HL-60/S4 (cell line): Measurements from ENCODE around the gene COPS7B.
"Not testable (repeated sequence)": the region's sequence is repeated elsewhere in the genome, so short reads cannot be mapped to it uniquely, and the experiment has no call there.

ENCODE experiments used
- in situ Hi-C: fragments of 300-500 bp; cut with MboI; formaldehyde crosslinking; loops from 2 replicates; pipeline ENCODE4 v1.14.3; 2022; ENCODE audit warnings: low sequenced_read_pairs

The COPS7B gene

DNA sequence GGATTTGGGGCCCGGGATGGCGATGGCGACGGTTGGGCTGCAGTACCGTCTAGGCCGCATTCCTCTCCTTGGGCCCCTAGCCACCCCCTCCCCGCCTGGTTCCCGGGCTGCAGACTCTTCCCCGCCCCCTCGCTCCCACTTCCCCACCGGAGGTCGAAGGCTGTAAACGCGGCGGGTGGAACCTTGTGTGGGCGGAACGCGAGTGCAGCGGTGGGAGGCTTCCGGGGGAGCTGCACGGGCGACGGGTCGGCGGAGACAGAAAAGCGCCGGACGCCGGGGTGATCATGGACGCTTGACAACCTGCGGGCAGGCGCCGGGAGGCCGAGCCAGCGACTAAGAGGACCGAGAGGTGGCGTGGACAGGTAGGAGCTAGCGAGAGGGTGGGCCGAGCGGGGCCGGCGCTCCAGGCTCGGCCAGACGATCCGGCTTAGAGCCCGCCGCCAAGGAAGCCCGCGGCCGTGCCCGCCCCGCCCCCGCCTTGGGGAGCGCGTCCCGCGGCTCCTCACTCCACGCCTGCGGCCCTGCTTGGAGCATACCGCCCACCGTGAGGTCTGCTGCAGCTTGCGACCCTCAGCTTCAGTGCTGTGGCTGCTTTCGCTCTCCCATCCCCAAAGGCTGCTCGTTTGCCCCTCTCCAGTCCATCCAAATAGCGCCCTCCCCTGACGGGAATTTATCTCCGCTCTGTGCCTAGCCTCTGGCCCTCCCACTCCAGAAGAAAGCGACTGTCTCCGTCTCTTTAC lies at the start of gene COPS7B:
COPS7B (plus strand) TSS at position 269 of the 740 bp plus-strand sequence. CDS start 2,126 bp downstream, outside the sequence.
- in situ Hi-C loops: loop anchor here (10.0 kb wide), 1 partner anchor 172 kb away; no protein-coding TSS in a partner anchor

DNA sequence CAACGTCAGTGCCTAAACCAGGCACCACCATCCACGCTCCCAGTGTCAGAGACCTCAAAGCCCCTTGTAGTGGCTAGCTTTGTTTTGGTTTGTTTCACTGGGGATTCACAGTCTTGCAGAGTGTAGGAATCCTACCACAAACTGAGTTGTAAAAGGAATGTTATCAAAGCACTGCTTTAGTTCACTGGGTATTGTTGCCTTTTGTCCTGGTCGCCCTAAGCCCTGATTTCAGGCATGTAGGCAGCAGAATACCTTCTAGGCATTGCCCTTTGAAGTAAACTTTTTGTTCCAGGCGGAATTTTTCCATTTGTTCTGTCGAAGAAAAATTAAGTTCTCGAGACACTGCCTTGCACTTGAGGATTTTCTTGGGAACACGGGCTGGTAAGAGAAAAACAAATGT lies 48.5 kb upstream of the COPS7B start:
- in situ Hi-C loops: no loop called here

DNA sequence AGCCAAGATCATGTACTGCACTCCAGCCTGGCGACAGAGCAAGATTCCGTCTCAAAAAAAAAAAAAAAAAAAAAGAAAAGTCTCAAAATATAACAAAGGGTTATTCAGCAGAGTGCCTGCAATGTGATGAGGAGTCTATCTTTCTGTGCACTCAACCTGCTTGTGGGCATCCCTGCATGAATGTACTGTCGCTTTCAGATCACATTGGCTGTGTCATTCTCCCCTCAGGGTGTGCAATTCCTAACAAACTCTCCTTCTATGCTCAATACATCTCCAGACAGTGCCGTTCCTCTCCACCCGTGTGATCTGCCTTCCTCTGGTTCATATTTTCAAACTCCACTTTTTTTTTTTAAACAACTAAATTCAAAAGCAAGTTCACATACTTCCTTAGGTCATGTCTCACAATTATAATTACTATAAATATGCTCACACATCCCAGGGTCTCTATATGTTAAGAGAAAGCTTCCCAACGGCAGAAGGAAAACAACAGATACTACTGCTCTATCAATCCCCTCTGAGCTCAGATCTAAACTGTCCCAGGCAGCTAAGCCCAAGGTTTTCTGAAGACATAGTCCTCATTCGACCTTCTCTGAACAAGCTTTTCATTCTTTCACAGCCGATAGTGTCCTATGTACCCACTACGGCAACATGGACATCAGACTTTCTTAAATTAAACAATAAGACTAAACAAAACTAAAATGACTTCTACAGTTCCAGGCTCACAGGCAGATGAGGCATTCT lies 42.7 kb upstream of the COPS7B start:
- in situ Hi-C loops: no loop called here

DNA sequence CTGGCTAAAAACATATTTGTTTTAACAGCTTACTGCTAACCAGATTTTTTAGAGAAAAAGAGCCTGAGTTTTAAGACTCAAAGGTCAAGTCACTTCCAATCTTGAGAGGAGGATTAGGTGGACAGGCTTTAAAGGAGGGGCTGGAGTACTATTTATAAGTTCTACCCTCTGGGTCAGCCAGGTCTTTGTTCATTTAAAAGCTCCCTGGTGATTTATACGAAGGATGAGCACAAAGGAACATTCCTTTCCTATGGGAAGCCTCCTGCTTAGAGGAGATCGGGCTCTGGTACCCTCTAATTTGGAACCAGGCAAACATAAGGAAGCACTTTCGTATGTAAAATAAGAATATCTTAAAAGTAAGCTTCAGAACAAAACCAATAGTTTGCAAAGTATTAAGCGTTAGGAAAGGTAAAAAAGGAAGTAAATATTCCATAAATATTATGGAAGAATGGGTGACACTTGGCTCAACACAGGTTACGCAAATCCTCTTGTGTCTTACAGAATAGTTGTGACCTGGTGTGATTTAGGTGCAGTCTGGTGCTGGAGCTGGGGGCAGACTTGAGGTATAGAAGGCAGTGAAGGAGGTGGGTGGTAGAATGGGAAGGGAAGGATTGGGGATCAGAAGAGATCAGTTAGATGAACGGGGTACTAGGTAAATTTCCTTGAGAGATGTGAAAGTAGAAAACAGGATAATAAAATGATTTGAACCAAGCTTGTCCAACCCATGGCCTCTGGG lies 40.8 kb upstream of the COPS7B start:
- in situ Hi-C loops: no loop called here

DNA sequence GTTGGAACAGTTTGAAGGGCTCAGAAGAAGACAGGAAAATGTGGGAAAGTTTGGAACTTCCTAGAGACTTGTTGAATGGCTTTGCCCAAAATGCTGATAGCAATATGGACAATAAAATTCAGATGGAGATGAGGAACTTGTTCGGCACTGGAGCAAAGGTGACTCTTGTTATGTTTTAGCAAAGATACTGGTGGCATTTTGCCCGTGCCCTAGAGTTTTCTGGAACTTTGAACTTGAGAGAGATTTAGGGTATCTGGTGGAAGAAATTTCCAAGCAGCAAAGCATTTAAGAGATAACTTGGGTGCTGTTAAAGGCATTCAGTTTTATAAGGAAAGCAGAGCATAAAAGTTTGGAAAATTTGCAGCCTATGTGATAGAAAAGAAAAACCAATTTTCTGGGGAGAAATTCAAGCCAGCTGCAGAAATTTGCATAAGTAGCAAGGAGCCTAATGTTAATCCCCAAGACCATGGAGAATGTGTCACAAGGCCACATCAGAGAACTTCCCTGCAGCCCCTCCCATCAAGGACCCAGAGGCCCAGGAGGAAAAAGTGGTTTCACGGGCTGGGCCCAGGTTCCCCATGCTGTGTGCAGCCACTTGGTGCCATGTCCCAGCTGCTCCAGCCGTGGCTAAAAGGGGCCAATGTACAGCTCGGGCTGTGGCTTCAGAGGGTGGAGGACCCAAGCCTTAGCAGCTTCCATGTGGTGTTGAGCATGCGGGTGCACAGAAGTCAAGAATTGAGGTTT lies 37.9 kb upstream of the COPS7B start:
- in situ Hi-C loops: not testable (repeated sequence)

DNA sequence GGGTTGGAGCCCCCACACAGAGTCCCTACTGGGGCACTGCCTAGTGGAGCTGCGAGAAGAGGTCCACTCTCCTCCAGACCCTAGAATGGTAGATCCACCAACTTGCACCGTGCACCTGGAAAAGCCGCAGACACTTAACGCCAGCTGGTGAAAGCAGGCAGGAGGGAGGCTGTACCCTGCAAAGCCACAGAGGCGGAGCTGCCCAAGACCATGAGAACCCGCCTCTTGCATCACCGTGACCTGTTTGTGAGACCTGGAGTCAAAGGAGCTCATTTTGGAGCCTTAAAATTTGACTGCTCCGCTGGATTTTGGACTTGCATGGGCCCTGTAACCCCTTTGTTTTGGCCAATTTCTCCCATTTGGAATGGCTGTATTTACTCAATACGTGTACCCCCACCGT lies 37.2 kb upstream of the COPS7B start:
- in situ Hi-C loops: not testable (repeated sequence)

DNA sequence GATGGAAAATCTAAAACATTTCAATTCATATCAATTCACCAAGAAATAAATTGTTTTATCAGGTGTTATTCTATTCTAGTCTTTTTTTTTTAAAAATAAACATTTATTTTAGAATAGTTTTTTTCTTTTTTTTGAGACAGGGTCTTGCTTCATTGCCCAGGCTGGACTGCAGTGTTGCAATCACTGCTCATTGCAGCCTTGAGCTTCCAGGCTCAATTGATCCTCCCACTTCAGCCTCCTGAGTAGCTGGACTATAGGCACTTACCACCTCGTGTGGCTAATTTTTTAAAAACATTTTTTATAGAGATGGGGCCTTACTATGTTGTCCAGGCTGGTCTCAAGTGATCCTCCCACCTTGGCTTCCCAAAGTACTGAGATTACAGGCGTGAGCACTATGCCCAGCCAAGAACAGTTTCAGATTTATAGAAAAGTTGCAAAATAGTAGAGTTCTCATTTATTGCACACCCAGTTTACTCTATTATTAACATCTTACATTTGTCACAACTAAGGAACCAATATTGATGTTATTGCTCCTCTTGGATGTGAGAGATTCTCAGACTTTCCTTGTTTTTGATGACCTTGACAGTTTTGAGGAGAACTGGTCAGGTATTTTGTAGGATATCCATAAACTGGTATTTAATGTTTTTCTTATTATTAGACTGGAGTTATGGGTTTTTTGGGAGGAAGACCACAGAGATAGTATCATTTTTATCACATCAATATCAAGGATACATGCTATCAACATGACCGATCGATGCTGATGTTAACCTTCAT lies 35.0 kb upstream of the COPS7B start:
- in situ Hi-C loops: no loop called here

DNA sequence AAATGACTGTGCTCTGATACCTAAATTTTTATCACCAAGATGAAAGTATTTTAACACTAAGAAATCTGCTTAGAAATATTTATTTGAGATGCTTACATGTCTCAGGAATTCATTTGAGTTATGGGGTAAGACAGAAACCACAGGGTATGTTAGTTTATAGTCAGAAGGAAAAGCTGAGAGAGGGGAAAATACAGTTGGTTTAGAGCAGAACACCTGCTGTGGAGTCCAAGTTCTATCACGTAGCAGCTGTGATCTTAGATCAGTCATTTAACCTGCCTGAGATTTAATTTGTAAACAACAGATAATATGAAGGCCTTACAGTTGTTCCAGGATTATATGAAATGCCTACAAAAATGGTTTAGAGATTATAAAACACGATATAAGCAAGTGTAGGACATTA lies 34.2 kb upstream of the COPS7B start:
- in situ Hi-C loops: no loop called here

DNA sequence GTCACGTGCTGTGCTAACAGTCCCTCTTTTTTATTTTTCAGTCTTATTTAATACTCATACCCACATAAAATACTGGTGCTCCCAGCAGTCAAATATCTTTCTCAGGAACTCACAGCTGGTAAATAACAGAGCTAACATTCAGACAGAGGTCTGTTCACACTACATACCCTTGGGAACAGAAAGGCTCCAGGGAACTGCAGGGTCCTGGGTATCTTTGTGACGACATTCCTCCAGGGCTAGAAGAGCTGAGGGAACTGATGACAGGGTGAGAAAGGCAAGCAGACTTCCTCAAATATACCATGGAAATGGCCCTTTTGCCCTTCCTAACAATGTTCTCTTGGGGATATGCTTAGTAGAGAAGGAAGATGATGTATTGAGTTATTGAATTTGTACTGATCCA lies 24.5 kb upstream of the COPS7B start:
- in situ Hi-C loops: no loop called here

DNA sequence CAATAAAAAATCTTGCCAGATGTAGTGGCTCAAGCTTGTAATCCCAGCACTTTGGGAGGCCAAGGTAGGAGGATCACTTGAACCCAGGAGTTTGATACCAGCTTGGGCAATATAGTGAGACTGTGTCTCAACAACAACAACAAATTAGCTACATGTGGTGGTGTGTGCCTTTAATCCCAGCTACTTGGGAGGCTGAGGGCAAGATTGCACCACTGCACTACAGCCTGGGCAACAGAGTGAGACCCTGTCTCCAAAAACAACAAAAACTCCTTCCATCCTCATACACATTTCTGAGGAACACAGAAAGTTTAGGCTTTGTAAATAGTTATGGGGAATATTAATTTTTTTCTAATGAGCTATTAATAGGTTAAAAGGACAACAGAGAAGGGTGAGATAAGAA lies 22.1 kb upstream of the COPS7B start:
- in situ Hi-C loops: no loop called here

DNA sequence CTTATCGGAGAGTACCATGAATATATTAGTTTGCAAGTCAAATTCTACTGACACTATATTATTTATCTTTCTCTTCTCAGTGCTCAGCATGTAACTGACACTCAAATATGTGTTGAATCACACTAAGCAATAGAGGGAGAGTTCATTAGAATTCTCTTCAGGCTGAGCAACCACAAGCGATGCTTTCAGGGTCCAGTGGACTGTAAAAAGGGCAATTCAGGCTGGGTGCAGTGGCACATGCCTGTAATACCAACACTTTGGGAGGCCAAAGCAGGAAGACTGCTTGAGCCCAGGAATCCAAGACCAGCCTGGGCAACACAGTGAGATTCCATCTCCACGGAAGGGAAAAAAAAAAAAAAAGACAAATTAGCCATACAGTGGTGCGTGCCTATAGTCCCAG lies 21.5 kb upstream of the COPS7B start:
- in situ Hi-C loops: no loop called here

DNA sequence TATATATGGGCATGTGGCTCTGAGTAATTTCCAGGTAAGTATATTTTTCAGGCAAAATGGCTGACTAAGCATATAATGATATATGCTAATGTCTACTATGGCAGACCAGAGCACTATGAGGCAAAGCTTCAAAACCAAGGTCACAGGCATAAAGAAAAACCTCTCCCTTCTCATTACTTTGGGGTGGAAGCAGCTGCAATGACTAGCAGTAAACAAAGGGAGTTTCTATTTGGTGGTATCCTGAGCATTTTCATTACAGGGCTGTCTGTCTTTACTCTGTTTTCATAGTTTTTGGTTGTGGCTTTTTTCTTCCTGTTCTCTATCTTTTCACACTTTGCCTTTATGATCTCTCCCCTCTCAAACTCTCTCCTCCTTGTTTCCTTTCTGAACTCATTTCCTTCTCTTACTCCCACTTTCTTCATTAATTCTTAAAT lies 20.7 kb upstream of the COPS7B start:
- in situ Hi-C loops: no loop called here

DNA sequence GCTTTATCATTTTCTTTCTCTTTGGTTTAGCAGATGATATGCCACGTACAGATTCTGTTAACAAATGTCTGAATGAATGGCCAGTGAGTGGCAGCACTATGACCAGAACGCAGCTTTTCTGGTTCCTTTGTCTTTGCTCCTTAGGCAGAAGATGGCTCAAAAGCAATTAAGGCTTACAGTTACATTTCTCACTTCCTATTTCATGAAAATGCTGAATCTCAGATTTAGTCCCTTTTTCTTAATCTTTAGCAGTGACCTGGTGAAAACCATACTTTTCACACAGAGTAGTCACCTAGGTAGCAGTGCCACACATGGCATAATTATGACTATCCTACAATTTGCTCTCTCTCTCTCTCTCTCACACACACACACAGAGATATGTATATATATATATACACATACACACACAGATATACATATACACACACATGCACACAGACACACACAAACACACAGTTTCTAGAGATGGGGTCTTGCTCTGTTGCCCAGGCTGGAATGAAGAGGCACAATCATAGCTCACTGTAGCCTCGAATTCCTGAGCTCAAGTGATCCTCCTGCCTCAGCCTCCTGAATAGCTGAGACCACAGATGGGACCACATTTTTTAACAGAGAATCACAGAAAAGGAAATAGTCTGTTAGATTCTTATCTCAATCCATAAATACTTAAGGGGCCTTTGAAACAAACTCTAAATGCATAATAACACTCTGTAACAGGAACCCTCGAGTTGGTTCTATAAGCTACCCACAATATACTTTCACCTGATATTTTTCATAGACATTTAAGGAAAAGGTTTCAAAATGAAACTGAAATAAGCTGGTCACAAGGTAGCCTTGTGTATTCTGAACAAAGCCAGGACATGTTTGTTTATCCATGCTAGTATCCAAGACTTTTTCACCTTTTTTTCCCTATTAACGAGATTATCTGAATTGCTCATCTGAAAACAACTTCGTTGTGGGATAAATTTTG lies 16.8 kb upstream of the COPS7B start:
- in situ Hi-C loops: no loop called here

DNA sequence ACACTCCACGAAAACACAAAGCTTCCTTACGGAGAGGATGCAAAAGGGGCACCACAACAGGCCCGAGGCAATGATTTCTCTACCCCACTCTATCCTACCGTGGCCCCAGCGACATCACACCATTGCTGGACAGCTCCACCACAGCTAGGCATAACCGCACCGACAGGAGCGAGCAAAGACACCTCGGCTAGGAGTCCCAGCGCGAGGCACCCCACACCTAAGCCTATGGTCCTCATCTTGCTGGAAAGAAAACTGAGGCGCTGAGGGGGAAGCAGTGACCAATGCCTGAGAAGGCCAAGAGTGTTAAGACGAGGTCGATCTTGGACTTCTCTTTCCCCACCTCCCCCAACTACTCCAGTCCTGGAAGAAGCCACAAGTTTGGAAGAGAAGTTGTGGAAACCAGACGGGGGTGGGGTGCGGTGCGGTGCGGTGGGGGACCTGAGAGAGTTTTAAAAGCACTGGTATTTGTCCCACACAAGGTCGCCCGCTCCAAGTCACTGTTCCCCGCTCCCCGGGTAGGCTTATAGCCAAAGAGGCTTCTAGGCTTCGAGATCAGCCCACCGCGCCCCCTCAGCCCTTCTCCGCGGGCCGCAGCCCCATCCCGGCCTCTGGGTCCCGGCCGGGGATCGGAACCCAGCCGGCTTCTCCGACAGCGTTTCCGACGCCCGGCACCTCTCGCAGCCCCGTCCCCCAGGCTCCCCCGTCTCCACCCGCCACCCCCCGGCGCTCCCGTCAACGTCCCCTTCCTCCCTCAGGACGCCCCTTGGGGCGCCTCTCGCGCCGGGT lies 5.9 kb upstream of the COPS7B start:
- in situ Hi-C loops: loop anchor here (10.0 kb wide), 1 partner anchor 166 kb away; no protein-coding TSS in a partner anchor

DNA sequence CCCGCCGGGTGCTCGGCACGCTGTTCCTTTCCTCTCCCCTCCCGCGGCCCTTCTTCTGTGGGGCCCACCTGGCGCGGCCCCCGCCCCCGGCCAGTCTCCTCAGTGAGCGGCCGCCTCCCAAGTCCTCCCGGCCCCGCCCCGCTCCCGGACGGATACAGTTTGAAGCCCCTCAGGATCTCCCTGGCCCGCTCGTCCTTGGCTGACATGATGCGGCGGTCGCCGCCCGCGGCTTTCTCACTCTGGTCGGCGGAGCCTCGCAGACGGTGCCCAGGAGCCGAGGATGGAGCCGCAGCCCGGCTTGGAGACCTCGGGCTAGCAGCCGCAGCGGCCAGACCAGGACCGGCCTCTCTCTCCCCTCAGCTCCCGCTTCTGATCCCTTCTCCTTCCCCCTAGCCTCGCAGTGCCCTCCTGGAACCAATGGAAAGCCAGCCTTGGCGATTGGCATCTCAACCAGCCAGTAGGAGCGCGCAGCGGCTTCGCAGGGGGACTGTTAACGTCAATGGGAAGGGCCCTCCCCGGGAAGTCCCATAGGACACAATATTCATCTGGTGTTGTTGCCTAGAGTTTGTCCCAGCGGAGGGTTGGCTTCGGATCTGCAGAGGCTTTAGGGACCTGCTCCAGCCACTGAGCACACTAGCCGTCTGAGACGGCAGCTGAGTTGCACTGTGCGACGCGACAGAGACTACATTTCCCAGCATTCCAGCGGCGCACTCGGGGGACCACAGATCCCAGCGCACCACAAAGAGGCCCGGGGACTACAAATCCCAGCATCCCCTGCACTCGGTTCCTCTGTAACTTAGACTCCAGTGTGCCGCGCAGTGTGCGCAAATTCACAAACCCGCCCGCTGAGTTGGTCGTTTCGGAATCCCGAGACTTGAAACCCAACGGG lies 5.1 kb upstream of the COPS7B start, which contains the start of gene PDE6D:
PDE6D (minus strand) TSS at position 374 of the 889 bp plus-strand sequence; CDS start at position 206, 168 bp downstream.
- in situ Hi-C loops: loop anchor here (10.0 kb wide), 1 partner anchor 166 kb away; no protein-coding TSS in a partner anchor

DNA sequence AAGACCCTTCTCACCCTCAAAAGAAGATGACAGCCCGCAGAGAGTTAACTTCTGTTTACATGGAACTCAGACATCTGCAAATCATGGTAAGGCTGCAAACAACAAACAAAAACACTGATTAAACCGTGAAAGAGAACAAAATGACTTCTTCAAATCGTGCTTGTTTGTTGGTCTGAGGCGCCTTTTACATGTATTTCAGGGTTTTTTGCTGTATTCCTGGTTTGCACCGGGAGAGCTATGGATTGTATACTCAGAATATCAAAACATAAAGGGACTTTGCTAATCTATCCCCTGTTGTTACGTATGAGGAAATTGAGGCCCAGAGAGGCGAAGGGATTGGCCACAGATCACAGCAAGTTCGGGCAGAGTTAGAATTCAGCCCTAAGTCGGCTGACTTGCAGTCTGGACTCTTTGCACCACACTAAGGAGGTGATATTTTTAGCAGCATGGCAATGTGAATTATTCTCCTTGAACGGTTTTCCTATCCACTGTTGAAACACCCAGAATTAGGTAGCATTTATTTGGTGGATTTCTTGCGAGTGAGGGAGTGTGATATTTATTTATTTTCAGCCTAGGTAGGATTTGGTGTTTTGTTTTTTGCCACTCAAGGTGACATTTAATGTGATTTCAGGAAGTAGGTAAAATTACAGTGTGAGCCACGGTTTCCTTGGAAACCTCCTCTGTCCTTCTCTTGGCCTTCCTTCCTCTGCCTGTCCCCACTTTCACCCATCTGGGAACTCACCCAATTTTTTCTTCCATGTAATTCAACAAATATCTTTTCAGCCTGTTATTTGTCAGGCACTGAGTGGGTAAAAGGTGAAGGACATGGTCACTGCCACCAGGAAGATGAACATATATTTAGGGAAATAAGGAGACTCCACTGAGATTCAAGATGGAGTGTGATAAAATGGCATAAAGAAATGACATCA lies 4.2 kb upstream of the COPS7B start:
- in situ Hi-C loops: loop anchor here (10.0 kb wide), 1 partner anchor 167 kb away; no protein-coding TSS in a partner anchor
